Central memory CD8-positive, alpha-beta T cell (primary cell): ENCODE results near the gene LPP.

ENCODE experiments used
- ATAC-seq: fragments of 150-1000 bp; cut with Tn5 transposase; replicated peaks from 2 replicates; pipeline ENCODE4 v1.10.0; 2022; ENCODE audit warnings: mild to moderate bottlenecking, moderate FRiP score, moderate number of reproducible peaks; ENCODE audit not compliant: poor library complexity, severe bottlenecking; ENCODE audit errors: extremely low read depth
- DNase-seq, 2 donors: peaks; one replicate each; pipeline ENCODE4 v3.0.0; 2021; ENCODE audit warnings: low spot score in 2 of 2
- H3K27ac Mint-ChIP-seq: one replicate; pipeline ENCODE4 v1.8.0; 2022; ENCODE audit warnings: low read depth, mild to moderate bottlenecking, moderate library complexity, mixed read lengths
- H3K27me3 Mint-ChIP-seq: one replicate; pipeline ENCODE4 v1.8.0; 2022; ENCODE audit warnings: mixed read lengths
- H3K36me3 Mint-ChIP-seq: one replicate; pipeline ENCODE4 v1.8.0; 2022; ENCODE audit warnings: mild to moderate bottlenecking, moderate library complexity, mixed read lengths; ENCODE audit not compliant: insufficient read depth
- H3K4me1 Mint-ChIP-seq: one replicate; pipeline ENCODE4 v1.8.0; 2022; ENCODE audit warnings: mixed read lengths
- H3K4me3 Mint-ChIP-seq: one replicate; pipeline ENCODE4 v1.8.0; 2022; ENCODE audit warnings: mild to moderate bottlenecking, moderate library complexity, mixed read lengths
- H3K9me3 Mint-ChIP-seq: one replicate; pipeline ENCODE4 v1.8.0; 2022; ENCODE audit warnings: mixed read lengths

The LPP gene

GRCh38 chr3:188707381-188708288 is 553.7 kb downstream of the LPP start:
- Mint-ChIP-seq H3K36me3 (peaks cover 4% of the 10 kb centered on the region), H3K9me3 (no peaks in the 10 kb centered on the region), H3K4me3 (no peak overlapping the region), H3K27ac (no peak overlapping the region), H3K4me1 (peaks cover 8% of the 10 kb centered on the region), H3K27me3 (no peaks in the 10 kb centered on the region)
- DNase-seq (no peak), ATAC-seq (no peak)

- Mint-ChIP-seq H3K4me1 (peaks cover 15% of the 10 kb centered on the region), H3K9me3 (no peaks in the 10 kb centered on the region), H3K36me3 (peaks cover 6% of the 10 kb centered on the region), H3K27ac (no peak overlapping the region), H3K27me3 (no peaks in the 10 kb centered on the region), H3K4me3 (no peak overlapping the region)
- DNase-seq (no peak), ATAC-seq (no peak)
These were observed 557.9 kb downstream of the LPP start for GRCh38 chr3:188711881-188712247.

GRCh38 chr3:188712248-188712924 is 558.4 kb downstream of the LPP start:
- Mint-ChIP-seq H3K4me3 (no peak overlapping the region), H3K36me3 (peaks cover 6% of the 10 kb centered on the region), H3K27ac (no peak overlapping the region), H3K27me3 (no peaks in the 10 kb centered on the region), H3K9me3 (no peaks in the 10 kb centered on the region), H3K4me1 (peaks cover 15% of the 10 kb centered on the region)
- ATAC-seq: no peak
- DNase-seq: no peak

GRCh38 chr3:188712991-188713390 is 559.0 kb downstream of the LPP start:
- H3K9me3 Mint-ChIP-seq: no peaks in the 10 kb centered on the region
- peaks cover 12% of the 10 kb centered on the region for H3K4me1 Mint-ChIP-seq
- no peak for DNase-seq
- no peak for ATAC-seq
- no peaks in the 10 kb centered on the region for H3K27me3 Mint-ChIP-seq
- H3K27ac Mint-ChIP-seq: no peak overlapping the region
- H3K36me3 Mint-ChIP-seq: peaks cover 6% of the 10 kb centered on the region
- H3K4me3 Mint-ChIP-seq: no peak overlapping the region

GRCh38 chr3:188719545-188719944 is 565.6 kb downstream of the LPP start:
- Mint-ChIP-seq H3K36me3 (no peaks in the 10 kb centered on the region), H3K27me3 (no peaks in the 10 kb centered on the region), H3K27ac (no peak overlapping the region), H3K4me3 (no peak overlapping the region), H3K9me3 (no peaks in the 10 kb centered on the region), H3K4me1 (peaks cover 31% of the 10 kb centered on the region)
- ATAC-seq: no peak
- DNase-seq: no peak

GRCh38 chr3:188720215-188720614 is 566.3 kb downstream of the LPP start:
- Mint-ChIP-seq H3K36me3 (no peaks in the 10 kb centered on the region), H3K9me3 (no peaks in the 10 kb centered on the region), H3K27me3 (no peaks in the 10 kb centered on the region), H3K4me3 (no peak overlapping the region), H3K27ac (no peak overlapping the region), H3K4me1 (peaks cover 31% of the 10 kb centered on the region)
- DNase-seq (no peak), ATAC-seq (no peak)

- H3K27me3 Mint-ChIP-seq: no peaks in the 10 kb centered on the region
- ATAC-seq (no peak), DNase-seq (no peak)
- no peaks in the 10 kb centered on the region for H3K9me3 Mint-ChIP-seq
- H3K4me1 Mint-ChIP-seq: peaks cover 31% of the 10 kb centered on the region
- H3K27ac Mint-ChIP-seq: no peak overlapping the region
- H3K36me3 Mint-ChIP-seq: no peaks in the 10 kb centered on the region
- no peak overlapping the region for H3K4me3 Mint-ChIP-seq
These were observed 566.7 kb downstream of the LPP start for GRCh38 chr3:188720636-188721035.

- Mint-ChIP-seq H3K36me3 (no peaks in the 10 kb centered on the region), H3K27me3 (no peaks in the 10 kb centered on the region), H3K9me3 (no peaks in the 10 kb centered on the region), H3K4me1 (peaks cover 26% of the 10 kb centered on the region), H3K4me3 (no peak overlapping the region), H3K27ac (no peak overlapping the region)
- DNase-seq: no peak
- no peak for ATAC-seq
These were observed 567.4 kb downstream of the LPP start for GRCh38 chr3:188721312-188721711.

- no peak overlapping the region for H3K27ac Mint-ChIP-seq
- no peaks in the 10 kb centered on the region for H3K27me3 Mint-ChIP-seq
- ATAC-seq (no peak), DNase-seq (no peak)
- no peaks in the 10 kb centered on the region for H3K36me3 Mint-ChIP-seq
- H3K9me3 Mint-ChIP-seq: no peaks in the 10 kb centered on the region
- H3K4me1 Mint-ChIP-seq: peaks cover 24% of the 10 kb centered on the region
- H3K4me3 Mint-ChIP-seq: no peak overlapping the region
These were observed 568.0 kb downstream of the LPP start for GRCh38 chr3:188721990-188722389.

- H3K9me3 Mint-ChIP-seq: no peaks in the 10 kb centered on the region
- no peak overlapping the region for H3K4me3 Mint-ChIP-seq
- H3K36me3 Mint-ChIP-seq: no peaks in the 10 kb centered on the region
- no peaks in the 10 kb centered on the region for H3K27me3 Mint-ChIP-seq
- peaks cover 22% of the 10 kb centered on the region for H3K4me1 Mint-ChIP-seq
- ATAC-seq (no peak), DNase-seq (no peak)
- H3K27ac Mint-ChIP-seq: no peak overlapping the region
These were observed 569.0 kb downstream of the LPP start for GRCh38 chr3:188722963-188723362.

- H3K27ac Mint-ChIP-seq: no peak overlapping the region
These were observed 573.1 kb downstream of the LPP start for GRCh38 chr3:188727052-188727451.

GRCh38 chr3:188728371-188728896 is 574.5 kb downstream of the LPP start:
- no peak for ATAC-seq
- H3K4me1 Mint-ChIP-seq: peaks cover 17% of the 10 kb centered on the region
- peak overlapping the region; percentile 6 for H3K27ac Mint-ChIP-seq
- no peaks in the 10 kb centered on the region for H3K9me3 Mint-ChIP-seq
- no peak for DNase-seq
- H3K36me3 Mint-ChIP-seq: peaks cover 5% of the 10 kb centered on the region
- no peaks in the 10 kb centered on the region for H3K27me3 Mint-ChIP-seq
- no peak overlapping the region for H3K4me3 Mint-ChIP-seq

More at GRCh38 chr3:188727052-188727451, 573.1 kb downstream of the LPP start:
- H3K27me3 Mint-ChIP-seq: no peaks in the 10 kb centered on the region
- DNase-seq: no peak
- H3K9me3 Mint-ChIP-seq: no peaks in the 10 kb centered on the region
- H3K4me1 Mint-ChIP-seq: peaks cover 27% of the 10 kb centered on the region
- no peak for ATAC-seq
- H3K36me3 Mint-ChIP-seq: peaks cover 3% of the 10 kb centered on the region
- H3K4me3 Mint-ChIP-seq: no peak overlapping the region

GRCh38 chr3:188729422-188729821 is 575.5 kb downstream of the LPP start:
- ATAC-seq (no peak), DNase-seq (no peak)
- Mint-ChIP-seq H3K27ac (peak overlapping the region; percentile 6), H3K4me3 (no peak overlapping the region), H3K4me1 (peaks cover 17% of the 10 kb centered on the region), H3K9me3 (no peaks in the 10 kb centered on the region), H3K36me3 (peaks cover 5% of the 10 kb centered on the region), H3K27me3 (no peaks in the 10 kb centered on the region)
